Measurements from ENCODE around the gene INO80C.

INO80C gene

GRCh38 chr18:35485852-35486251 lies 11.9 kb downstream of the INO80C start:
- no peak for DNase-seq

GRCh38 chr18:35484034-35484433 lies 13.7 kb downstream of the INO80C start:
- no peak for DNase-seq

GRCh38 chr18:35481960-35482366 lies 15.8 kb downstream of the INO80C start:
- DNase-seq, result no peak

- DNase-seq, result no peak
Measured at GRCh38 chr18:35479911-35480586, 17.7 kb downstream of the INO80C start.

- DNase-seq, result no peak
Measured at GRCh38 chr18:35478520-35479435, 19.0 kb downstream of the INO80C start.

- DNase-seq, result no peak
Measured at GRCh38 chr18:35477974-35478373, 19.8 kb downstream of the INO80C start.

- DNase-seq, result no peak
Measured at GRCh38 chr18:35477497-35477896, 20.3 kb downstream of the INO80C start.

GRCh38 chr18:35474884-35475283 lies 22.9 kb downstream of the INO80C start:
- no peak for DNase-seq

GRCh38 chr18:35473562-35473961 lies 24.2 kb downstream of the INO80C start:
- no peak for DNase-seq

- DNase-seq, result no peak
Measured at GRCh38 chr18:35470435-35470834, 27.3 kb downstream of the INO80C start.

- DNase-seq, result no peak
Measured at GRCh38 chr18:35469725-35470124, 28.0 kb downstream of the INO80C start.

GRCh38 chr18:35468711-35469110 lies 29.0 kb downstream of the INO80C start:
- DNase-seq, result no peak

GRCh38 chr18:35467624-35468016 lies 30.1 kb downstream of the INO80C start:
- no peak for DNase-seq

- no peak for DNase-seq
Measured at GRCh38 chr18:35466815-35467623, 30.7 kb downstream of the INO80C start.

GRCh38 chr18:35466334-35466733 lies 31.4 kb downstream of the INO80C start:
- DNase-seq, result no peak

GRCh38 chr18:35465329-35465728 lies 32.4 kb downstream of the INO80C start:
- DNase-seq, result no peak

GRCh38 chr18:35464831-35465279 lies 32.9 kb downstream of the INO80C start:
- no peak for DNase-seq

GRCh38 chr18:35463827-35464226 lies 33.9 kb downstream of the INO80C start:
- DNase-seq, result no peak

- DNase-seq, result no peak
Measured at GRCh38 chr18:35463050-35463449, 34.7 kb downstream of the INO80C start.

GRCh38 chr18:35460736-35461161 lies 37.0 kb downstream of the INO80C start:
- no peak for DNase-seq

- DNase-seq, result no peak
Measured at GRCh38 chr18:35459997-35460396, 37.8 kb downstream of the INO80C start.

GRCh38 chr18:35458677-35459441 lies 38.9 kb downstream of the INO80C start:
- no peak for DNase-seq
